Mucosa of descending colon (tissue), 3 donors: ENCODE results near the gene S1PR3. TPM values are rescaled to one million over a fixed set of nuclear protein-coding genes. Genes with fewer than 3 reads are reported as not detected.

Experiments used
- ATAC-seq: fragments of 200-7000 bp; cut with Tn5 transposase; one replicate; pipeline ENCODE4 v1.9.1; 2020; ENCODE audit warnings: mild to moderate bottlenecking, moderate library complexity
- DNase-seq, 3 donors: peaks; one replicate each; pipeline ENCODE4 v3.0.0-alpha.2; 2020
- H3K36me3 ChIP-seq: fragments of 200-600 bp; one replicate; pipeline ENCODE4 v1.8.0; 2021; ENCODE audit warnings: low read depth, mild to moderate bottlenecking
- H3K4me1 ChIP-seq: fragments of 200-600 bp; one replicate; pipeline ENCODE4 v1.8.0; 2021; ENCODE audit warnings: low read depth, mild to moderate bottlenecking
- H3K4me3 ChIP-seq: fragments of 200-600 bp; one replicate; pipeline ENCODE4 v1.8.0; 2021; ENCODE audit warnings: mild to moderate bottlenecking
- H3K9me3 ChIP-seq: fragments of 200-600 bp; one replicate; pipeline ENCODE4 v1.8.0; 2021; ENCODE audit warnings: mild to moderate bottlenecking
- CTCF ChIP-seq: fragments of 200-600 bp; IDR thresholded peaks from one replicate; pipeline ENCODE4 v1.8.0; 2022; ENCODE audit warnings: antibody characterized with exemption, mild to moderate bottlenecking
- intact Hi-C, 2 donors: fragments of 100-400 bp; cut with DNase I in 1 of 2; cut with micrococcal nuclease in 1 of 2; formaldehyde crosslinking; loops; one replicate each; pipeline versions ENCODE4 v1.11.0 to v1.11.1; 2022; cut with DNase I, micrococcal nuclease
- total RNA-seq, 3 donors: library from RNA; stranded (reverse); fragmentation: NEBNext Ultra II Directional in 2 of 3; extraction: Animal tissue kit (Norgen Biotek cat#: 25700) in 2 of 3; gene quantifications; one replicate each; pipeline versions ENCODE4 v1.2.1 to v1.2.4, GENCODE V29; 2021 to 2023
- donor health status: DM: no; HTN: no; CAD: no; lungs with moderate emphysema.
- donor health status: DM: no; HTN: no; CAD: no.
- donor health status: DM: no; HTN: yes; CAD: no.

Gene S1PR3
- total RNA-seq, 3 donors from 2014 or later, result 0.87 to 12.2 (median 3.0) TPM

GRCh38 chr9:89038382-89039103, 47.3 kb downstream of the S1PR3 start:
- Histone ChIP-seq H3K9me3 (no peaks in the 10 kb centered on the region), H3K4me3 (no peak overlapping the region), H3K4me1 (no peaks in the 10 kb centered on the region), H3K36me3 (no peaks in the 10 kb centered on the region)
- intact Hi-C loops, result no loop called here
- peak in 1 of 3 donors; percentile 35 for DNase-seq
- peak; percentile 51 for ATAC-seq
- no peak for TF ChIP-seq CTCF

- Histone ChIP-seq H3K4me3 (no peak overlapping the region), H3K36me3 (no peaks in the 10 kb centered on the region), H3K4me1 (no peaks in the 10 kb centered on the region), H3K9me3 (no peaks in the 10 kb centered on the region)
- ATAC-seq, result no peak
- no peak for TF ChIP-seq CTCF
- intact Hi-C loops, result no loop called here
- no peak for DNase-seq
These were observed 47.8 kb downstream of the S1PR3 start for GRCh38 chr9:89039104-89039465.

- ATAC-seq, result no peak
- DNase-seq, result no peak
- Histone ChIP-seq H3K36me3 (no peaks in the 10 kb centered on the region), H3K4me3 (no peak overlapping the region), H3K9me3 (no peaks in the 10 kb centered on the region), H3K4me1 (no peaks in the 10 kb centered on the region)
- intact Hi-C loops, result no loop called here
- TF ChIP-seq CTCF, result no peak
These were observed 48.4 kb downstream of the S1PR3 start for GRCh38 chr9:89039664-89040063.

GRCh38 chr9:89042984-89043383, 51.7 kb downstream of the S1PR3 start:
- H3K4me1 ChIP-seq, result no peaks in the 10 kb centered on the region
- ATAC-seq (no peak), DNase-seq (no peak)
- intact Hi-C loops, result no loop called here
- TF ChIP-seq CTCF, result no peak
- H3K4me3 ChIP-seq, result no peak overlapping the region
- H3K9me3 ChIP-seq, result no peaks in the 10 kb centered on the region
- H3K36me3 ChIP-seq, result no peaks in the 10 kb centered on the region

- intact Hi-C loops, result no loop called here
- Histone ChIP-seq H3K4me1 (no peaks in the 10 kb centered on the region), H3K4me3 (no peak overlapping the region), H3K36me3 (no peaks in the 10 kb centered on the region), H3K9me3 (no peaks in the 10 kb centered on the region)
- no peak for ATAC-seq
- TF ChIP-seq CTCF, result no peak
- no peak for DNase-seq
These were observed 52.8 kb downstream of the S1PR3 start for GRCh38 chr9:89044104-89044503.

GRCh38 chr9:89044881-89045280, 53.6 kb downstream of the S1PR3 start:
- no peak for TF ChIP-seq CTCF
- no peak overlapping the region for H3K4me3 ChIP-seq
- H3K4me1 ChIP-seq, result no peaks in the 10 kb centered on the region
- DNase-seq (no peak), ATAC-seq (no peak)
- intact Hi-C loops, result no loop called here
- no peaks in the 10 kb centered on the region for H3K36me3 ChIP-seq
- H3K9me3 ChIP-seq, result no peaks in the 10 kb centered on the region
